NCI-H1417 (cell line): ENCODE results near the gene KCNN4.
"Not testable (repeated sequence)": the region's sequence is repeated elsewhere in the genome, so short reads cannot be mapped to it uniquely, and the experiment has no call there.

Source experiments
- DNase-seq, 3 experiments: peaks; one replicate each; lab custom pipeline; 2025; lab: John Stamatoyannopoulos, UW

Gene KCNN4

DNA sequence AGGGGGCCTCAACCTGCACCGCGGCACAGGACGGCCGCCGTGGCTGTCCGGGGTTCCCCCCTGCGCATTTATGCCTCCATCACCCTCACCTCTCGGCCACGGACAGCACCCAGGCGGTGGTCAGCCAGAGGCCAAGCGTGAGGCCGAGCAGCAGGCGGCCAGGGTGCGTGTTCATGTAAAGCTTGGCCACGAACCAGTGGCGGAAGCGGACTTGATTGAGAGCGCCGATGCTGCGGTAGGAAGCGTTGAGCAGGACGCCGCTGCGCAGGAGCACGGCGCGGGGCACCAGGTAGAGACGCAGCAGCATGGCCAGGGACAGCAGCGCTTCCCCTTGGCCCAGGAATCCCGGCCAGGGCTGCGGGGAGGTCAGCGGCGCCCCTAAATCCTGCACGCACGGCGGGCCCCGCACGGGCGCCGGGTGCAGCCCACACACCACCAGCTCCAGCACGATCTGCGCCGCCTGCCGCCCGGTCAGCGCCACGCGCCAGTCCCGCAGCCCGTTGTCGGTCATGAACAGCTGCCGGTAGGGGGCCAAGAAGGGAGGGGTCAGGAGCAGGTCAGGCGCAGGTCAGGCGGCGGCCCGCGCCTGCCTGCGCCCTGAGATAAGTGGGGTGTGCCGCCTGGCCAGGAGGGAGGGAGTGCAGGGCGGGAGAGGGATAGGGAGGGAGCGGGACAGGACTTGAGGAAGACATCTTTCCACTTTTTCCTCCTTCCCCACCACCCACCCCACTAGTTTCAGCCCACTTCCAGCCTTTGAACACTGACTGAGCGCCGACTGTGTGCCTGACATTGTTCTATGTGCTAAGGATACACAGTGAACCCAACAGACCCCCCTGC is 6.5 kb downstream of the KCNN4 start:
- no peak for DNase-seq

- no peak for DNase-seq
Measured at GRCh38 chr19:43773725-43774102, 7.1 kb downstream of the KCNN4 start.

GRCh38 chr19:43769256-43769655 is 11.5 kb downstream of the KCNN4 start:
- no peak for DNase-seq

GRCh38 chr19:43768273-43769050 is 12.3 kb downstream of the KCNN4 start:
- DNase-seq: no peak

DNA sequence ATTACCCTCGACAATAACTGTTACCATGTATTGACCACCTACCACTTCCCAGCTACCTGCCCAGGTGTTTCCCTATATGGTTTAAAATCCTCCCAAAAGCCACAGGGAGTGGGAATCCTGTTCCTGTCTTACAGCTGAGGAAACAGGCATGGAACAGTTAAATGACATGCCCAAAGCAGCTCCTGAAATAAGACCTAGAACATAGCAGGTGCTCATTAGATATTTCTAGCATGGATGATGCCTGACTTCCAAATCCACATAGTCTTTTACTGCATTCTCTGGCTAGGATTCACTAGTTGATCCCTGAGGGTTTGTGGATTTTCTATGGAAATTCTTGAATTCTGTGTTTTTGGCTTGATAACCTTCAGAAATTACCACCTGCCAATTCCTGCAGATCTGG is 13.0 kb downstream of the KCNN4 start:
- no peak for DNase-seq

GRCh38 chr19:43767316-43767715 is 13.5 kb downstream of the KCNN4 start:
- DNase-seq: no peak

DNA sequence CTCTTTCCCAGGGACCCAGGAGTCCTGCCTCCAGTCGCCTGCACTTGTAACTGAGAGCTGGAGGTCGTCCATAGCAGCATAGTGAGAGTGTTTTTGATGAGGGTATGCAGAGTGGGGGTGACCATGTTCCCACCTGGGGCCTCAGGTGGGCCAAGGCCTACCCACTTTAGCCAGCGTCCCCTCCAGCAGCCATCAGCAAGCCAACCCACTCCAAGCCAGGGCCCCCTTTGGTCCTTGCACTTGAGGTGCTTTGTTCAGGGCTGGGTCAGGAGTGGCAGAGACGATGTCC is 14.1 kb downstream of the KCNN4 start:
- DNase-seq: no peak

GRCh38 chr19:43765109-43765876 is 15.5 kb downstream of the KCNN4 start:
- no peak for DNase-seq

DNA sequence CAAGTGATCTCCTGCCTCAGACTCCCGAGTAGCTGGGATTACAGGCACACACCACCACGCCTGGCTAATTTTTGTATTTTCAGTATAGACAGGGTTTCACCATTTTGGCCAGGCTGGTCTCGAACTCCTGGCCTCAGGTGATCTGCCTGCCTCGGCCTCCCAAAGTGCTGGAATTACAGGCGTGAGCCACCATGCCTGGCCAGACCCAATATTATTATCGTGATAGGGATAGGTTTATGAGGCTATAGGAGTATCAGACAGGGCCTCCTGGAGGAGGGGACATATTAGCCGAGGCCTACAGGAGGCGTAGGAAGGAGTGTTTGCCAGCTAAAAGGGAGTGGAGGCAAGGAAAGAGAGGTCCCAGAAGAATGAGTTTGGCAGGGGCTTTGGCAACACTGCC is 16.1 kb downstream of the KCNN4 start:
- DNase-seq: not testable (repeated sequence)

- DNase-seq: no peak
Measured at GRCh38 chr19:43763473-43763939, 17.3 kb downstream of the KCNN4 start.

DNA sequence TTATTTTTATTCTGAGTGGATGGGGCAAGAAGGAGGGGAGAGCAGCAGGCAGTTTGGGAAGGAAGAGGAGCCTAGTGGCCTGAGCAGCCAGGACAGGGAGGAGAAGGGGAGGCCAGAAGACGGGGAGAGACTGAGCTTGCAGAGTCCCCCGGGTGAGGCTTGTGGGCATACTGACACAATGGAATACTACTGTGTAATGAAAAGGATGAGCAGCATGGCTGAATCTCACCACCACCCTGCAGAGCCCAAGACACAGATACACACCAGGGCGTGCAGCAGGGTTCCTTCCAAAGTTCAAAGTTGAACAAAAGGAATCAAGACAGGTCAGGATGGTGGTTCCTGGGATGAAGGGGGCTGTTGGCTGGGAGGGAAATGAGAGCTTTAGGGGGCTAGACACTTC is 18.0 kb downstream of the KCNN4 start:
- DNase-seq: no peak

DNA sequence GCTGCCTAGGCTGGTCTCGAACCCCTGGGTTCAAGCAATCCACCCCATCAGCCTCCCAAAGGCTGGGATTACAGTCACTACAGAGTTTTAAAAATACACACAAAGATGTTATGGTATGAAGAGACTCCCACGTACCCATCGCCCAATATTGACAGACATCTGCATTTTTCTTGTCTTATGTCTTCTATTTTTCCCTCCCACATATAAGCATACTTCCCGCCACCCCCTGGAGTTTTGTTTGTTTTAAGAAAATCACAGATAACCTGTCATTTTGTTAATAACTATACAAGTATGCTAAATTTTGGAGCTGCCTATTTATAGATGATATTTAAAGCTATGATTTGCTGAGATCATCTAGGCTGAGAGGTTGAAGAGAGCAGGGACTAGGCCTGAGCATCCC is 19.8 kb downstream of the KCNN4 start:
- no peak for DNase-seq

GRCh38 chr19:43759515-43759914 is 21.3 kb downstream of the KCNN4 start:
- DNase-seq: no peak

GRCh38 chr19:43755256-43755801 is 25.4 kb downstream of the KCNN4 start:
- peak; percentile 76 to 90 (median 87) for DNase-seq

DNA sequence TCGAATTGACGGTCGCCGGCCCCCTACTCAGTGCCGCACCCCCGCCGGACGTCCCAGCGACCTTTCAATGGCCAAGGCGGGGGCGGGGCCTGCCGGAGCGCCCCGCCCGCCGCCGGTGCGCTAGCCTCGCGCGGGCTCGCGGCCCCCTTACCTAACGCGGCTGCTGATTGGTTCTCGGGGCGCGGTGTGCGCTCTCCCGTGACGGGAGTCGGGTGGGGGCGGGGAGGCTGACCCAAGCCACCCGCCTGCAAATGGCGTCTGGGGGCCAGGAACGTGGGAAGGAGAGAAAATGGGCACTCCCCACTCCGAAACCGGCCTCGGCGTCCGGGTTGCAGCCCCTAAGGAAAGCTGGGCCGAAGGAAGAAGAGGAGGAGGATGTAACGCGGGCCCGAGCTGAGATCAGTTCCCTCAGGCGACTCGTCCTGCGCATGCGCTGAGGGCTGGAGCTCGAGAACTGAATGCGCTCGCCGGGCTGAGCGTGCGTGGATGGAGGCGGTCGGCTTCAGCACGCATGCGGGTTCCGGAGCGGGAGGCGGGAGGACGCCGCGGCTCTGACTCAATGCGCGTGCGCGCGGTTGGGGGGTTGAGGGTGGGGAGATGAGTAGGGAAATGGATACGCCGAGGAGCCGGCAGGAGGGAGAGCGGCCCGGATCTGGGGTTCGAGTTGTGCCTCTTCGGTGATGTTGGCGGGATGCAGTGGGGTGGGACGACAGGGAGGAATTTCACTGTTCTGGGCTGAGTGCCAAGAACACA is 26.1 kb downstream of the KCNN4 start, which contains the start of gene SMG9:
Gene SMG9, minus strand, starts transcription at position 460 of the 753 bp plus-strand sequence. CDS start 4,221 bp downstream, outside the sequence.
- peak; percentile 98 to 99 (median 98) for DNase-seq

DNA sequence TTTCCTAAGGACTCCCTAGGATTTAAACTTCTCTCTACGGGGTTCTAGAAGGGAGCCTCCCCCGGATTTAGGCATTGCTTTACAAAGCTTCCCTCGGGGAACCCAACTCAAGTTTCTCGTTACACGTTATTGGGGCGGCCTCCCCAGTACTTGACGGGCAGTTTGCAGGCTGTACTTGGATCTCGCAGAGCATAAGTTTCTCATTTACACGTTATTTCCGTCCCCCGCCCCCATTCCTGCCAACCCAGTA is 26.6 kb downstream of the KCNN4 start:
- DNase-seq: no peak

GRCh38 chr19:43752287-43752875 is 28.4 kb downstream of the KCNN4 start:
- no peak for DNase-seq

GRCh38 chr19:43751466-43752220 is 29.1 kb downstream of the KCNN4 start:
- DNase-seq: no peak

- DNase-seq: no peak
Measured at GRCh38 chr19:43749898-43750297, 30.9 kb downstream of the KCNN4 start.

- DNase-seq: no peak
Measured at GRCh38 chr19:43749152-43749551, 31.6 kb downstream of the KCNN4 start.

DNA sequence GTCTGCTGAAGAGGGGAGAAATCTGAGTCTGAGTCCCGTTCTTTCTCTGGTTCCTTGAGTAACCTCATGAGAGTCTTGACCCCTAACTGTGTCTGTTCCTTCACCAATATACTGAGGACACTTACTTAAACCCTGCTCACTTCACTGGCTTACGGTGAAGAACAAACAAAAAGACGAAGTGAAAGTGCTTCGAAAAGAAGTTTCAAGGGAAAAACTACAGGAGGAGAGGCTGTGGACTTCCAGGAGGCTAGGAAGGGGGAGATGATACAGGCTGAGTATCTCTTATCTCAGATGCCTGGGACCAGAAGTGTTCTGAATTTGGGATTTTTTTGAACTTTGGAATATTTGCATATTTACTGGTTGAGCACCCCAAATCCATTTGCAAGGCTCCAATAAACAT is 32.1 kb downstream of the KCNN4 start:
- DNase-seq: no peak
